Stimulated activated CD4-positive, alpha-beta T cell treated with anti-CD3 and anti-CD28 coated beads, TNF-alpha, amount 100 ng/mL, for 1 hour (primary cell): ENCODE measurements around the gene CACNA1E.

Experiments used
- DNase-seq, 3 donors: peaks; one replicate each; pipeline ENCODE4 v3.0.0-alpha.2; 2020; ENCODE audit warnings: low read depth in 3 of 3, low spot score in 1 of 3

CACNA1E gene

GRCh38 chr1:181577475-181577874, 94.2 kb downstream of the CACNA1E start:
- DNase-seq = no peak

DNA sequence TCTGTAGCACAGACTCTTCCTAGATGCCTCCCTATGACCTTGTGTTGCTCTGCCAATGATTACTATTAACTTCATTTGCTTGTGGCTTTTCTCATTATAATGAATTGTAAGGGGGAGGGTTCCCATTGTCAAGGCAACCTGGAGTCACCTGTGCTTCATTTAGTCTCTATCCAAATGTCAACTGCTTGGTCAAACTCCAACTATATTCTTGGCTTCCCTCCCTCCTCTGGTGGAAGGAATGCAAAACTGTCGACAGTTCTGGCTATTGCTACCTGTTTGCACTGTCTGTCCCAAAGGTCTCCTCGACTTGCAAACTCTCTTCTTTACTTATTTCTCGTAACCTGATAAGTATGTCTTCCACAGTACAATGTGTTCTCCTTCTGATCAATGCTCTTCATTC, 100.3 kb downstream of the CACNA1E start:
- no peak for DNase-seq

DNA sequence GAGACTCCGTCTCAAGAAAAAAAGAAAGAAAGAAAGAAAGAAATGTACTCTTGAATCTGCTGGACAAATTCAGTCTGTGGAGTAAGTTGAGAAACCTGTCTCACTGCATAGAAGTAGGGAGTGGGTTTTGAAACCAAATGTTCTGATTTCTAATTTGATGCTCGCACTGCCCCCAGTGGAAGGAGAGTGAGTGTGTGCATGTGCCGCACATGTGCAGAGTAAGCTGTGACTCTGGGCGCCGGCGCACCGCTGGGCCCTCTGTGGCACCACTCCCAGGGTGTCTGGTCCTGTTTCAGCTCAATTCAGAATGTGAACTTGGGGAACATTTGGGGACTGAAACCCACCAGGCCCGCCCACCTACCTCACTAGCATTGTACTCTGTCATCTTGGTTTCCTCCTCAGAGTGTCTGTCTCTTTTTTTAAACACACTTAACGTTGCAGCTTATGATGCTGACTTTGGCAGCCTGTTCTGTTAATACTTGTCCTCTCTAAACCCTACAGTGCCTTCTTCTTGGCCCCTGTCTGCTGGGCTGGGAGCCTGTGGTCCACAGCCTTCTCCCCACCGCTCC, 104.6 kb downstream of the CACNA1E start:
- no peak for DNase-seq

- no peak for DNase-seq
Observed at GRCh38 chr1:181588631-181589030, 105.3 kb downstream of the CACNA1E start.

DNA sequence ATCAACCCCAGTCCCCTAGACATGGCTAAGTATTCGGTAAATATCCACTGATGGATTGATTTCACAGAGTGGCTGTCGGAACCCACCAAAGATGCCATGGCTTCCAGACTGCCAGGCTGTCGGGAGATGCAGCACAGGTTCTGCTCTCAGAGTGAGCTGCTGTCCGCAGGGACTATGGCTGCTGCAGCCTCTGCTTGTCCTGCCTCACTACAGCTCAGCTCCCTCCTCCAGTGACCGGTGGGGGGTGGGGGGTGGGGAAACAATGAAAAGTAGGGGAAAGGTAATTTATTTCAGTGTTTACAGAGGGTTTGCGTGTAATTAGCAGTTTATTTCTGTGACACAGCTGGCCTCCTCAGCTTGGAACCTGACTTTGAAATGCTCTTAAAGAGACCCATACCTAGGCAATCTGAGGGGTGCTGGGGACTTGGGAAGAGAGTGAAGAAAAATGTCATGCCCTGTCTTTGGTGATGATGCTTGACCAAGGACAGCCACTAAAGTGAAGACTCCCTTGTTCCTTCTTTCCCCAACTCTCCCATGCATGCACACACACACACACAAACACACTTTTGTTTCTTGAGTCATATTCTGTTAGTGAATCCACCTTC, 109.0 kb downstream of the CACNA1E start:
- no peak for DNase-seq

DNA sequence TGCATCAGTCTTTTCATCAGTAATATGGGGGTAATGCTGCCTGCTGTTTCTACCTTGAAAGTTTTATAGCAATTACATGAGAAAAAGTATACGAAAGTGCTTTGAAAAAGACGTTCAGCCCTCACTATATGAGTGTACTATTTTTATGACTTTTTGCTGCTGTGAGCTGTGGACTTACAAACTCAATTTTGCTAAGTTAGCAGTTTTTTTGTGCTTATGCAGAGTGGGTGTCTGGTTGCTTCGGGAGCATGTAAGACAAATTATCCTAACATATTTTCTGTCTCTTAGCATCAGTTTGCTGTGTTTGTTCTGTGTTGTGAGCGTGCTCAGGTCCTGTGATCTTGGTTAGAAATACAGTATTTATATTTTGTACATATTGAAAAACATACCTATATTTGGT, 109.7 kb downstream of the CACNA1E start:
- no peak for DNase-seq

GRCh38 chr1:181594553-181594952, 111.2 kb downstream of the CACNA1E start:
- no peak for DNase-seq

DNA sequence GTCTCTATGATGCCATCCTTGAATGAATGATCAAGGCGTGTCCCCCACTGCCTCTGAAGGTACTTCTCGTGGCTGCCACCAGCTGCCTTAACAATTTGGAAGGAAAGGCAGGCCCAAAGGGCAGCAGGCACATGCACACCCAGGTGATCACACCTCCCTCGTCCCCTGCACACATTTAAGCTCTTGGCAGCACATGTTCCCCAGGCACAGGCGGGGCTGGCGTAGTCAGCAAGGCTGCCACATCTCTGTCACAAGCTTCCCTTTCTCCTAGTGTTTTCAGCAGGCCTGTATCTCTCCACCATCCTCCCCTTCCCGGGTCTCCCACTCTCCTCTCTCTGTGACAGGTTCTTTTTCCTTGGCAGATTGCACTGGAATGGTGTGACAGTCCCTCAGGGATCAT, 111.9 kb downstream of the CACNA1E start:
- DNase-seq = no peak

- no peak for DNase-seq
Observed at GRCh38 chr1:181601186-181601950, 118.1 kb downstream of the CACNA1E start.

DNA sequence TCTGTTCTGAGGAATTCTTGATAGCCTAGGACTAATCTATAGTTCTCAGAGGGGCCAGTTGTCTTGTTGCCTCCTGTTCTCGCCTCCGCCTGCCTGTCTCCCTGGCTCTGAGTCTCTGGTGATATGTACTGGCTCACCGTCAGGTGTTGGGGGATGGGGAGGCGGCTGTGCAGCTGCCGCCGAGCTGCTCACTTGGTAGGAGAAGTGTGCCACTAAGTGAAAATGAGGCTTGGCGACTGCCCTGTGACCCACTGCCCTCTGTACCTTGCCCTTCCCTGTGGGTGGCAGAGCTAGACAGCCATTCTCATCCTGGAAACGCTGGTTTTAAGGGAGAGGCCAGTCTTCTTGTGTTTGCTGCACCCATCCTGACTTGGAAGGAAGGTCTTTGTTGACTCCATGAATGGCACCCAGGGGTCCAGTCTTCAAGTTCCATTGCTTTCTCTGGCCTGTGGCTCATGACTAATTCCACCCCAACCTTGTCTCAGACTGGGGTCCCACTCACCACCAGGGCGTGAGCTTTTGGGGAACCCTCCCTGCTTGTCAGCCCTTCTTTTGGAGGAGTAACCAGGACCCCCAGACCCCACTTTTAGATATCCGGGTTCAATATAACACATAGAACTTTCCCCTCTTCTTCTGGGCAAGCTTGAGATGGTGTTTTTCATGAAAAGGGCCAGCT, 120.6 kb downstream of the CACNA1E start:
- no peak for DNase-seq

DNA sequence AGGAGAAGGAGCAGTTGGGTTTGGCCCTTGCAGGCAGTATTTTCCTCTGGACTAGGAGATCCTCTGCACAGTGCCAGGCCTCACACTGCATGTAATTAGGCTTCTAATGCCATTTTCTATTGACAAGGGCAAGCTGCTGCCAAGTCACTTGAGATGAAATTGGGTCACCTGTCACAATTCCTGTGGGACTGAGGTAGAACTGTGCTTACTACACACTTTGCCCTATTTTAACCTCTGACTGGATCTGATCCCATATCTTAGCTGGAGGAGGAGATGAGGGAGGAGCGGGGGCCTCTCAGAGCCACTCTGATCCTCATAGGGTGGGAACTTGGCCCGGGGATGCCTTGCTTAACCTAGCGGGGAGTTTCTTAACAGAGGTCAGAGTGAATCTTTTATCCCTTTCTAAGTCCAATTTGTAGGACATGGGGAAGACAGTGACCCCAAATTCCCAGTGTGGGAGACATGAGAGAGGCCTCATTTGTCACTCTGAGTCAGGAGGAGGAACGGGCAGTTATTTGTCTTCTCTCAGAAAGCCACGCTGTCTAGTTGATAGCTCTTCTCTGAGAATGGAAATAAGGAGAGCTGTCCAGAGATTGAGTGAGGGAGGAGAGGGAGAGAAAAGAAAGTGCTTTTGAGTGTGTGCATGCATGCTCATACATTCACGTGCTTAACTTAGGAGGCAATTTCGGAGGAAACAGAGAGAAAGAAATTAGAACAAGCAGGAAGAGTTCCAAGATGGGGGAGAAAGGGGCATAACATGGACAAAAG, 121.3 kb downstream of the CACNA1E start:
- DNase-seq = no peak

DNA sequence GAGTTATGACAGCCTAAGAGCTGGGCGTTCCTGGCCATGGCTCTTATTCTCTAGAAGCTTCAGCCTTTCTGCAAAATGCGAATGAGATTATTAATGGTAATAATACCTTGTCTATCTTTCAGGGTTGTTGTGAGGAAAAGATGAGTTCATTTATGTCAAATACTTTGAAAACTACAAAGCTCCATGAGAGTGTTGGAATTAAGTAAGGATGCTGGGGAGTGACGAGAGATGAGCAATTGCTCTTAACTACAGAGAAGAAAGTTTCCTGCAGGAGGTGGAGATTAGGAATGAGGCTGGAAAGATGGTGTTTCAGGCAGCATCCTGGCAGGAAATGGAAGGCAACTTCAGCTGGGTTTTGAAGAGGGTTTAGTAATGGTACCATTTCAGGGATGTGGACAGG, 124.2 kb downstream of the CACNA1E start:
- DNase-seq = no peak

- no peak for DNase-seq
Observed at GRCh38 chr1:181608386-181608785, 125.1 kb downstream of the CACNA1E start.

DNA sequence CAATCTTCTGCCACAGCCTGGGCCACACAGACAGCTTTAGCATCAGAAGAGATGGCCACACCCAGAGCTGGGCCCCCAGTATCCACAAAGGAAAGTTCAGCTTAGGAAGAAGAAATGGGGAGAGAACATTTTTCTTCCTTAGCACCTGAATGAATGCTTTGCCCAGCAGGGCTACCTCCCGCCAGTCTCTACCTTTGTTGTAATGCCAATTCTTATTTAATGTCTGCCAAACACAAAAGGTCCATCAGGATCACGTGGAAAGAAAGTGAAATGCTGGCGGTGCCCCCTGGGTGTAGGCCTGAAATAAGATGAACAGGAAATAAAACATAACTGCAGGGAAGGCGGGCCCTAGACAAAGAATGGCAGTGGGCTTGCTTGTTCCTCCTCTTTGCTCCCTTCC, 125.6 kb downstream of the CACNA1E start:
- no peak for DNase-seq

GRCh38 chr1:181612100-181612499, 128.8 kb downstream of the CACNA1E start:
- no peak for DNase-seq

DNA sequence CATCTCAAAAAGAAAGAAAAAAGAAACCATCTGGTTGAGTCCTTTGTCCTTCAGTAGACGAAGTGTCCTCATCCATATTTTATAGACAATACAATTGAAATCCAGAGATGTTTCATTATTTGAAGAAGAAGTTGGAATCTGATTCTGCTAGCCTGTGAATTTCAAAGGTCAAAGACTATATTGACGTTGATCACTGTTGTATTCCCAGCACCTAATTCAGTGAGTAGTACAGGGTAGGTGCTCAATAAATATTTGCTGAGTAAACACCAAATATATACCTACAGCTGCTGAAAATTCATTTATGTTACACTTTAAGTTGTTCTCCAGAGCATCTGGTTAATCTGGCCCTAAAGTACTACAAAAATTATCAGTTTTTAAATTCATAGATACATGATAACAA, 135.2 kb downstream of the CACNA1E start:
- no peak for DNase-seq

GRCh38 chr1:181620183-181620582, 136.9 kb downstream of the CACNA1E start:
- no peak for DNase-seq

DNA sequence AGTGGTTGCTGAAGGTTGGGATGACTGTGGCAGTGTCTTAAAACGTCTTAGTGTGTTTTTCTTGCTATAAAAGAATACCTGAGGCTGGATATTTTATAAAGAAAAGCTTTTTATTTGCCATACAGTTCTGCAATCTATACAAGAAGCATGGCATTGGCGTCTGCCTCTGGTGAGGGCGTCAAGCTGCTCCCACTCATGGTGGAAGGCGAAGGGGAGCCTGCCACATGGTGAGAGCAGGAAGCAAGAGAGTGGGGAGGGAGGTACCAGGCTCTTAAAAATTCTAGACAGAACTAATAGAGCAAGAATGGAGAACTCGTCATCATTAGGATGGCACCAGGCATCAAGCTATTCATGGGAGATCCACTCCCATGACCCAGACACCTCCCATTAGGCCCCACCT, 140.5 kb downstream of the CACNA1E start:
- DNase-seq = no peak

DNA sequence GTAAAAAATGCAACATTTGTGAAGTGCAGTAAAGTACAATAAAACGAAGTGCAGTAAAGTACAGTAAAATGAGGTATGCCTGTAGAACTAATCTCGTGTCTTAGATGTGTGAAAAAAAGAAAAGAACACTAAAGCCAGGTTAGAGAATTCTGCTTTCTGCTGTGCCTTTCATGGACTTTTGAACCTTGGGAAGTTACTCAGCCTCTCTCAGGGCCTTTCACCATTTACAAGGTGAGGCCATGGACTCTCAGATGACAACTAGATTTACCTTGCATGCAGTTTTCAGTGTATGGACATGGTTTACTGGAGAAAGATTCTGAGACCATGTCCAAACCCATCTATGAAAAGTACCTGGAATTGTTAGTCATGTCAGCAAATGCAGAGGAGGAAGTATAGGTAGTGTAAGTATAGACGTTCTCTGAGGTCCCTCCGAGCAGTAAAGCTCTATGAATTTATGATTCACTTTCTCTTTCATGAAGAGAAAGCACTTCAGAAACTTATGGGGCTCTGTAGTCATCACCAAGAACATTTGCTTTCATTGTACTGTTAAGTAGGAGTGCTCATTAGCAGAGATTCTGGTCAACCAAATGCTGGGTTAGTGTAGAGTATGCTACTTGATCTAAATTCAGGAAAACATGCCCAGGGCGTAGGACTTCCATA, 143.1 kb downstream of the CACNA1E start:
- no peak for DNase-seq

DNA sequence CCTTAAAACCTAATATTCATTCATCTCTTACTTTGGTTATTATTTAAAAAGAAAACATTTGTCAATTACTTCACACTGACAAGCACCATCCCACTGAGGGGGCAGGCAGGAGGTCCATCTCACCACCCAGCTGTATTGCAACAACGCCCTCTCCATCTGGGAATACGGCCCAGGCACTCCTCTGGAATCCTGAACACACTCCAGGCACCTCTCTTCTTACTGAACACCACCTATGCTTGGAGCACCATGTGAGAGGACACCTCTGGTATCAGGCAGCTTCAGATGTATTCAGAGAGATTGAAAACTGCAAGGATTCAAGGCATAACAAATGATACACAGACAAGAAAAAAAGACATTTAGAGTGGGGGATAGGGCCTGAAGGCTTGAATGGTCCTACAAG, 147.1 kb downstream of the CACNA1E start:
- DNase-seq = no peak

DNA sequence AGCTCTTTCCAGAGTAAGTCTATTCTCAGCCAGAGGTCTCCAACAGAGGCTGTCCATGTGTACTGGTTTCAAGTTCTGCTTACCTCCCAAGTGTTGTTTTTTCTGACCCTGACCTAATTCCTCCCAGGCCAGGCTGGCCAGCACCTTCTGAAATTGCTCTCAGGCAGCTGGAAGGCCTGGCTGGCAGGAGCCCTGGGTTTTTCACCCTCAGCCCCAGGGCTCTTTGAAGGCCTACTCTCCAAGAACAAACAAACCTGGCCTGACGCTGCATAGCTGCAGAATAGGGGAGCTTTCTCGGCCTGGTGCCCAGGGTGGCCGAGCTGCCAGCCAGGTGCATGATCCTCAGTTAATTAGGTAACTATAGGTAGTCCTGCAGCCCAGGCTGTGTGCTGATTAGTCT, 147.5 kb downstream of the CACNA1E start:
- DNase-seq = no peak
